GM18498 (cell line): ENCODE data around the gene DNAJC2.
"Not testable (repeated sequence)": the region's sequence is repeated elsewhere in the genome, so short reads cannot be mapped to it uniquely, and the experiment has no call there.

Experiments
- ATAC-seq: cut with Tn5 transposase; IDR thresholded peaks from one replicate; pipeline ENCODE4 v1.9.1; 2021; ENCODE audit warnings: mild to moderate bottlenecking, moderate library complexity; ENCODE audit not compliant: unreplicated experiment

The DNAJC2 gene

DNA sequence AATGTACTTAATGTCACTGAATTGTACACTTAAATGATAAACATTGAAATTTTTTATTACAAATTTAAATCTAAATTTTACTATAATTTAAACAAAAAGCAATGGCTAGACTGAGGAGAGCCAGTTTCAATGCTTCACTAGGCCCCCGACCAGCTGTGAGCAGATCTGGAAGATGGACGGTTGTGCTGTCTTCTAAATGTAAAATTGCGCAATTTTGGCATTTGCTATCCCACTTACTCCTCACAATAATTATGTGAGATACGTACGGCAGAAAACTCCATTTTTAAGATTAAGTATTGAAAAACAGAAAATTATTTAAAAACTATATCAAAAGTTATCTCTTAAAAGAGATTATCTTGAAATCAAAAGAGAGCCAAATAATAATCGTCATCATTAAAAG is 71.2 kb downstream of the DNAJC2 start:
- ATAC-seq = not testable (repeated sequence)

GRCh38 chr7:103266229-103266628 is 78.3 kb downstream of the DNAJC2 start:
- ATAC-seq = not testable (repeated sequence)

DNA sequence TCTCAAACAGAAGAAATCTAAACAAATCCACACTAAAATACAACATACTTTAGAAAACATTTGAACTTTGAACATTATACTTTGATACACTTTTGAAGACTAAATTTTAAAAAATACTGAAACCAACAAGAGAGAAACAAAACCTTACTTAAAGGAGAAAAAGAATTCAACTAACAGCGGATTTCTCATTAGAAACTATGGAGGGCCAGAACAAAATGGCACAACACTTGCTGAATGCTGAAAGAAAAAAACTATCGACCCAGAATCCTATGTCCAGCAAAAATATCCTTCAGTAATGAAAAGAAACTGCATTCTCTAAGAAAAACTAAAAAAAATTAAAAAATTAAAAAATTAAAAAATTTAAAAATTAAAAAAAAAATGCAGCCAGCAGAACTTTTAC is 80.5 kb downstream of the DNAJC2 start:
- not testable (repeated sequence) for ATAC-seq
